Esophagus squamous epithelium (tissue), 4 donors: ENCODE data around the gene NKAIN4.

ENCODE experiments used
- POLR2A ChIP-seq, 4 donors: fragments of 450-650 bp; IDR thresholded peaks; one replicate each; pipeline ENCODE4 v1.6.1; 2017; ENCODE audit warnings: antibody characterized with exemption in 4 of 4, mild to moderate bottlenecking in 4 of 4, moderate library complexity in 3 of 4
- TF ChIP-seq, protein P1 (sequence below), 6 experiments: fragments of 450-650 bp in 4 of 6; fragments of 200-600 bp in 2 of 6; sonication (generic) in 2 of 6; IDR thresholded peaks; one replicate each; pipeline ENCODE4 v1.5.1; 2016 to 2019; ENCODE audit warnings: antibody characterized with exemption in 6 of 6, mild to moderate bottlenecking in 4 of 6, moderate library complexity in 4 of 6

- TF ChIP-seq, protein P1, sequence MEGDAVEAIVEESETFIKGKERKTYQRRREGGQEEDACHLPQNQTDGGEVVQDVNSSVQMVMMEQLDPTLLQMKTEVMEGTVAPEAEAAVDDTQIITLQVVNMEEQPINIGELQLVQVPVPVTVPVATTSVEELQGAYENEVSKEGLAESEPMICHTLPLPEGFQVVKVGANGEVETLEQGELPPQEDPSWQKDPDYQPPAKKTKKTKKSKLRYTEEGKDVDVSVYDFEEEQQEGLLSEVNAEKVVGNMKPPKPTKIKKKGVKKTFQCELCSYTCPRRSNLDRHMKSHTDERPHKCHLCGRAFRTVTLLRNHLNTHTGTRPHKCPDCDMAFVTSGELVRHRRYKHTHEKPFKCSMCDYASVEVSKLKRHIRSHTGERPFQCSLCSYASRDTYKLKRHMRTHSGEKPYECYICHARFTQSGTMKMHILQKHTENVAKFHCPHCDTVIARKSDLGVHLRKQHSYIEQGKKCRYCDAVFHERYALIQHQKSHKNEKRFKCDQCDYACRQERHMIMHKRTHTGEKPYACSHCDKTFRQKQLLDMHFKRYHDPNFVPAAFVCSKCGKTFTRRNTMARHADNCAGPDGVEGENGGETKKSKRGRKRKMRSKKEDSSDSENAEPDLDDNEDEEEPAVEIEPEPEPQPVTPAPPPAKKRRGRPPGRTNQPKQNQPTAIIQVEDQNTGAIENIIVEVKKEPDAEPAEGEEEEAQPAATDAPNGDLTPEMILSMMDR (IDR thresholded peaks at IDR 0.05), result no peak
- TF ChIP-seq POLR2A (IDR thresholded peaks at IDR 0.05), result no peak
These were observed 22.7 kb upstream of the NKAIN4 start for GRCh38 chr20:63276956-63277355.
